ENCODE data around the gene FIS1. TPM values are rescaled to one million over a fixed set of nuclear protein-coding genes. Genes with fewer than 3 reads are reported as not detected.

FIS1 gene
- total RNA-seq, 1 experiment from 2014 or later: 124 TPM

DNA sequence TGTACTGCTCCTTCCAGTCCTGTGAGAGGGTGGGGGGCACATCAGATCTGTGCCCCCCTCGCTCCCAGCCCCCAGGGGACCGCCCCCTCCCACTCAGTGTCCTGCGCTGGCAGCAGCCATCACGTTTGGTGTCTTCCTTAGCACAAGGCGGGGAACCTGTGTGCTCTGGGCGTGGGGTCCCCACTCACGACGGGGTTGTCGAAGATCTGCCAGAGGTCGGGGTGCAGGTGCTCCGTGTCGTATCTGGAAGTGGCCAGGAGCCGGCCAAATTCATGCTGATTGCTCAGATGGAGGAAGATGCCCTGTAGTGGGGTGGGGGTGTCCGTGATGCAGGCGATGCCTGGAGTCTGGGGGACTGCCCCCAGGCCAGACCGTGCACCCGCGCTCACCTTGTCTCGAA, 34.7 kb downstream of the FIS1 start:
- H3K23ac ChIP-seq (ENCODE audit: insufficient read length, low read depth, low read length): no peak overlapping the region
- H3K18ac ChIP-seq (ENCODE audit: insufficient read length, low read depth, low read length): no peak overlapping the region
- no CpG with 5 or more reads among the region's 19 CpGs for WGBS (ENCODE audit: extremely low coverage, insufficient read length, low lambda C conversion rate)
- H3K79me1 ChIP-seq (ENCODE audit: insufficient read depth, low read depth, low read length, poor library complexity, severe bottlenecking): no peaks in the 10 kb centered on the region
- H3K27me3 ChIP-seq (ENCODE audit: insufficient read depth, low read length): no peaks in the 10 kb centered on the region
- peak overlapping the region; percentile 58 for H2BK5ac ChIP-seq (ENCODE audit: insufficient read length, low read length)
- H3K9me3 Mint-ChIP-seq: no peaks in the 10 kb centered on the region
- TF ChIP-seq, protein P1, sequence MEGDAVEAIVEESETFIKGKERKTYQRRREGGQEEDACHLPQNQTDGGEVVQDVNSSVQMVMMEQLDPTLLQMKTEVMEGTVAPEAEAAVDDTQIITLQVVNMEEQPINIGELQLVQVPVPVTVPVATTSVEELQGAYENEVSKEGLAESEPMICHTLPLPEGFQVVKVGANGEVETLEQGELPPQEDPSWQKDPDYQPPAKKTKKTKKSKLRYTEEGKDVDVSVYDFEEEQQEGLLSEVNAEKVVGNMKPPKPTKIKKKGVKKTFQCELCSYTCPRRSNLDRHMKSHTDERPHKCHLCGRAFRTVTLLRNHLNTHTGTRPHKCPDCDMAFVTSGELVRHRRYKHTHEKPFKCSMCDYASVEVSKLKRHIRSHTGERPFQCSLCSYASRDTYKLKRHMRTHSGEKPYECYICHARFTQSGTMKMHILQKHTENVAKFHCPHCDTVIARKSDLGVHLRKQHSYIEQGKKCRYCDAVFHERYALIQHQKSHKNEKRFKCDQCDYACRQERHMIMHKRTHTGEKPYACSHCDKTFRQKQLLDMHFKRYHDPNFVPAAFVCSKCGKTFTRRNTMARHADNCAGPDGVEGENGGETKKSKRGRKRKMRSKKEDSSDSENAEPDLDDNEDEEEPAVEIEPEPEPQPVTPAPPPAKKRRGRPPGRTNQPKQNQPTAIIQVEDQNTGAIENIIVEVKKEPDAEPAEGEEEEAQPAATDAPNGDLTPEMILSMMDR (conservative IDR thresholded peaks at IDR 0.05): no peak
- no peak overlapping the region for H3K27ac ChIP-seq (ENCODE audit: insufficient read length, low read depth, low read length)
- no peak overlapping the region for H2AFZ ChIP-seq (ENCODE audit: low read length)
- no peaks in the 10 kb centered on the region for H3K23me2 ChIP-seq (ENCODE audit: insufficient read length, low read depth, low read length, poor library complexity, severe bottlenecking)
- H4K20me1 ChIP-seq (ENCODE audit: control insufficient read depth, insufficient read depth, insufficient read length): no peaks in the 10 kb centered on the region
- no peak overlapping the region for H3K4me2 ChIP-seq (ENCODE audit: insufficient read depth, insufficient read length, low read length)
- H3K56ac ChIP-seq (ENCODE audit: insufficient read length, low read depth, low read length): no peak overlapping the region
- no peak overlapping the region for H2BK20ac ChIP-seq (ENCODE audit: low read depth, low read length, poor library complexity, severe bottlenecking)
- H3K27ac Mint-ChIP-seq: no peak overlapping the region
- H2BK120ac ChIP-seq (ENCODE audit: low read depth, low read length, poor library complexity, severe bottlenecking): no peak overlapping the region
- no peak overlapping the region for H3T11ph ChIP-seq (ENCODE audit: low read length)
- H3K4me3 Mint-ChIP-seq: no peak overlapping the region
- peaks cover 9 to 51% (median 22%) of the 10 kb centered on the region in 3 experiments; a peak in 6 of 7 replicates for H3K36me3 Mint-ChIP-seq (ENCODE audit: insufficient read depth in 1 of 3, low read depth in 3 of 3)
- H3K4ac ChIP-seq (ENCODE audit: low read depth, low read length): no peak overlapping the region
- H3K27me3 Mint-ChIP-seq (ENCODE audit: low read depth): no peaks in the 10 kb centered on the region; the same call in 1 of the 2 replicates
- no peak overlapping the region for H4K8ac ChIP-seq (replicated peaks; ENCODE audit: insufficient read length, low read depth, low read length)
- DNase-seq: no peak
- H3K9ac ChIP-seq (ENCODE audit: extremely low read depth, insufficient read length, low read length): no peak overlapping the region
- H4K91ac ChIP-seq (ENCODE audit: insufficient read length, low read depth, low read length): no peak overlapping the region
- no peaks in the 10 kb centered on the region for H3K9me3 ChIP-seq (ENCODE audit: control insufficient read depth, low read depth, low read length)
- no peak overlapping the region for H2BK15ac ChIP-seq (ENCODE audit: low read depth, low read length)
- H2AK5ac ChIP-seq (ENCODE audit: insufficient read length, low read length): no peak overlapping the region
- H3K79me2 ChIP-seq (ENCODE audit: insufficient read depth, low read length): no peaks in the 10 kb centered on the region
- no peaks in the 10 kb centered on the region for H3K4me1 ChIP-seq (ENCODE audit: insufficient read depth, low read length)
- H2BK12ac ChIP-seq (ENCODE audit: insufficient read length, low read depth, low read length): no peak overlapping the region
- H4K5ac ChIP-seq (ENCODE audit: insufficient read length, low read depth, low read length): no peak overlapping the region
- H3K14ac ChIP-seq (ENCODE audit: insufficient read depth, low read length): no peak overlapping the region
- no peaks in the 10 kb centered on the region for H3K4me1 Mint-ChIP-seq

All from H9 (cell line).